ENCODE measurements around the gene SAMHD1.

DNA sequence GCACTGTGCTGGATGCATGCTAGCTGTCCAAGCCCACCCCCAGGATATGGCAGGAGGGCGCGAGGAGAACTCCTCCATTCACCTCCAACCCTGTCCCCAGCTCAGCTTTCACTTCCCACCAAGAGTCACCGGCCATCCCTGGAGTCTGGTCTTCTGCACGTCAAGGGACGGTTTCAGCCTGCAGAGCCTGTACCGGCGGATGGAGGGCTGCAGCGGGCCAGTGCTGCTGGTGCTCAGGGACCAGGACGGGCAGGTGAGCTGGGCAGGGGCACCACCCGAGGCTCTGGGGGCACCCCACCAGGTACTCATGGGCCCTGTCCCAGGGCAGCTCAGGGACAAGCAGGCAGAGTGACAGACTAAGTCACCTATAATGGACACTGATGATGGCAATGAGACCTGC lies 72.6 kb downstream of the SAMHD1 start:
- TF ChIP-seq POLR2A (IDR thresholded peaks at IDR 0.05), result no peak
- TF ChIP-seq, protein P1, sequence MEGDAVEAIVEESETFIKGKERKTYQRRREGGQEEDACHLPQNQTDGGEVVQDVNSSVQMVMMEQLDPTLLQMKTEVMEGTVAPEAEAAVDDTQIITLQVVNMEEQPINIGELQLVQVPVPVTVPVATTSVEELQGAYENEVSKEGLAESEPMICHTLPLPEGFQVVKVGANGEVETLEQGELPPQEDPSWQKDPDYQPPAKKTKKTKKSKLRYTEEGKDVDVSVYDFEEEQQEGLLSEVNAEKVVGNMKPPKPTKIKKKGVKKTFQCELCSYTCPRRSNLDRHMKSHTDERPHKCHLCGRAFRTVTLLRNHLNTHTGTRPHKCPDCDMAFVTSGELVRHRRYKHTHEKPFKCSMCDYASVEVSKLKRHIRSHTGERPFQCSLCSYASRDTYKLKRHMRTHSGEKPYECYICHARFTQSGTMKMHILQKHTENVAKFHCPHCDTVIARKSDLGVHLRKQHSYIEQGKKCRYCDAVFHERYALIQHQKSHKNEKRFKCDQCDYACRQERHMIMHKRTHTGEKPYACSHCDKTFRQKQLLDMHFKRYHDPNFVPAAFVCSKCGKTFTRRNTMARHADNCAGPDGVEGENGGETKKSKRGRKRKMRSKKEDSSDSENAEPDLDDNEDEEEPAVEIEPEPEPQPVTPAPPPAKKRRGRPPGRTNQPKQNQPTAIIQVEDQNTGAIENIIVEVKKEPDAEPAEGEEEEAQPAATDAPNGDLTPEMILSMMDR (IDR thresholded peaks at IDR 0.05), result no peak

All from uterus (tissue), 2 donors.